MCF 10A (cell line): Measurements from ENCODE around the gene HERC2. TPM values are rescaled to one million over a fixed set of nuclear protein-coding genes. Genes with fewer than 3 reads are reported as not detected.

Experiments used
- BruUV-seq: library from RNA; stranded (reverse); fragments of 400-500 nt; replicated peaks from 2 replicates; lab custom pipeline; 2021; lab: Mats Ljungman, UMichigan
- CTCF ChIA-PET: fragments of 300-600 bp; sonication (Branson Sonifier 250); formaldehyde crosslinking; extraction: SDS; loops from one replicate; lab custom pipeline; 2021; ENCODE audit warnings: antibody characterized with exemption, inconsistent platforms; lab: Yijun Ruan, JAX
- POLR2A ChIA-PET: fragments of 300-600, 350-650 bp; sonication (Branson Sonifier 250); formaldehyde crosslinking; extraction: SDS; loops from one replicate; lab custom pipeline; 2020; ENCODE audit warnings: antibody characterized with exemption, inconsistent platforms; lab: Yijun Ruan, JAX
- DNase-seq: peaks from one replicate; pipeline ENCODE4 v3.0.0-alpha.2; 2018; ENCODE audit not compliant: unreplicated experiment
- H3K27ac Mint-ChIP-seq: one replicate; pipeline ENCODE4 v1.8.0; 2022; ENCODE audit warnings: mild to moderate bottlenecking, low read depth, mixed read lengths; ENCODE audit not compliant: unreplicated experiment
- H3K27me3 Mint-ChIP-seq: one replicate; pipeline ENCODE4 v1.8.0; 2022; ENCODE audit warnings: mixed read lengths; ENCODE audit not compliant: insufficient read depth, unreplicated experiment
- H3K36me3 Mint-ChIP-seq: one replicate; pipeline ENCODE4 v1.8.0; 2022; ENCODE audit warnings: mild to moderate bottlenecking, moderate library complexity, mixed read lengths; ENCODE audit not compliant: insufficient read depth, unreplicated experiment
- H3K4me1 Mint-ChIP-seq: one replicate; pipeline ENCODE4 v1.8.0; 2022; ENCODE audit warnings: mixed read lengths; ENCODE audit not compliant: insufficient read depth, unreplicated experiment
- H3K4me3 Mint-ChIP-seq: one replicate; pipeline ENCODE4 v1.8.0; 2022; ENCODE audit warnings: mild to moderate bottlenecking, moderate library complexity, mixed read lengths; ENCODE audit not compliant: unreplicated experiment
- H3K9me3 Mint-ChIP-seq: one replicate; pipeline ENCODE4 v1.8.0; 2022; ENCODE audit warnings: mixed read lengths; ENCODE audit not compliant: unreplicated experiment
- CTCF ChIP-seq: fragments of 200-600 bp; IDR thresholded peaks from one replicate; pipeline ENCODE4 v1.8.0; 2022; ENCODE audit warnings: antibody characterized with exemption, mild to moderate bottlenecking; ENCODE audit not compliant: unreplicated experiment
- intact Hi-C: fragments of 100-400 bp; cut with micrococcal nuclease; formaldehyde crosslinking; loops from 2 replicates; pipeline ENCODE4 v1.14.1; 2022
- total RNA-seq: library from RNA; stranded (reverse); gene quantifications from 2 replicates; pipeline ENCODE4 v1.2.3, GENCODE V29; 2022

Gene HERC2
- total RNA-seq, 1 experiment from 2014 or later: 65.2 TPM

- TF ChIP-seq CTCF: no peak
- ChIA-PET CTCF (no interaction called here), POLR2A (no interaction called here)
- Mint-ChIP-seq H3K4me1 (no peaks in the 10 kb centered on the region), H3K36me3 (peaks cover 78% of the 10 kb centered on the region), H3K4me3 (no peak overlapping the region), H3K9me3 (no peaks in the 10 kb centered on the region), H3K27ac (no peak overlapping the region), H3K27me3 (no peaks in the 10 kb centered on the region)
- no peak for DNase-seq
- intact Hi-C loops: no loop called here
- BruUV-seq: no TSS peak
Measured at GRCh38 chr15:28118531-28118930, 203.4 kb downstream of the HERC2 start.

- DNase-seq: no peak
- no peaks in the 10 kb centered on the region for H3K9me3 Mint-ChIP-seq
- ChIA-PET CTCF (interaction anchor here (0.6 to 2.6 kb wide), 3 partner anchors 11 to 1229 kb away, joined by 4 to 12 read pairs (median 4); no protein-coding TSS in a partner anchor), POLR2A (no interaction called here)
- TF ChIP-seq CTCF: no peak
- H3K27ac Mint-ChIP-seq: no peak overlapping the region
- intact Hi-C loops: no loop called here
- no peaks in the 10 kb centered on the region for H3K27me3 Mint-ChIP-seq
- H3K4me1 Mint-ChIP-seq: no peaks in the 10 kb centered on the region
- H3K4me3 Mint-ChIP-seq: no peak overlapping the region
- peaks cover 78% of the 10 kb centered on the region for H3K36me3 Mint-ChIP-seq
- no TSS peak for BruUV-seq
Measured at GRCh38 chr15:28118083-28118482, 203.9 kb downstream of the HERC2 start.

GRCh38 chr15:28117432-28117990 is 204.5 kb downstream of the HERC2 start:
- intact Hi-C loops: no loop called here
- no peak overlapping the region for H3K27ac Mint-ChIP-seq
- no peak overlapping the region for H3K4me3 Mint-ChIP-seq
- POLR2A ChIA-PET: no interaction called here
- no peak for TF ChIP-seq CTCF
- no peaks in the 10 kb centered on the region for H3K27me3 Mint-ChIP-seq
- CTCF ChIA-PET: interaction anchor here (0.6 to 2.6 kb wide), 3 partner anchors 11 to 1228 kb away, joined by 4 to 12 read pairs (median 4); no protein-coding TSS in a partner anchor
- H3K4me1 Mint-ChIP-seq: no peaks in the 10 kb centered on the region
- H3K36me3 Mint-ChIP-seq: peaks cover 80% of the 10 kb centered on the region
- no TSS peak for BruUV-seq
- DNase-seq: no peak
- H3K9me3 Mint-ChIP-seq: no peaks in the 10 kb centered on the region

GRCh38 chr15:28116521-28117431 is 205.2 kb downstream of the HERC2 start:
- TF ChIP-seq CTCF: no peak
- peaks cover 82% of the 10 kb centered on the region for H3K36me3 Mint-ChIP-seq
- ChIA-PET CTCF (interaction anchor here (1.1 to 2.6 kb wide), 3 partner anchors 9 to 1227 kb away, joined by 4 to 12 read pairs (median 5); no protein-coding TSS in a partner anchor), POLR2A (no interaction called here)
- H3K27ac Mint-ChIP-seq: no peak overlapping the region
- no peak for DNase-seq
- H3K9me3 Mint-ChIP-seq: no peaks in the 10 kb centered on the region
- intact Hi-C loops: no loop called here
- no peaks in the 10 kb centered on the region for H3K4me1 Mint-ChIP-seq
- no peak overlapping the region for H3K4me3 Mint-ChIP-seq
- no peaks in the 10 kb centered on the region for H3K27me3 Mint-ChIP-seq
- BruUV-seq: no TSS peak
